ENCODE results near the gene MYOT.

DNA sequence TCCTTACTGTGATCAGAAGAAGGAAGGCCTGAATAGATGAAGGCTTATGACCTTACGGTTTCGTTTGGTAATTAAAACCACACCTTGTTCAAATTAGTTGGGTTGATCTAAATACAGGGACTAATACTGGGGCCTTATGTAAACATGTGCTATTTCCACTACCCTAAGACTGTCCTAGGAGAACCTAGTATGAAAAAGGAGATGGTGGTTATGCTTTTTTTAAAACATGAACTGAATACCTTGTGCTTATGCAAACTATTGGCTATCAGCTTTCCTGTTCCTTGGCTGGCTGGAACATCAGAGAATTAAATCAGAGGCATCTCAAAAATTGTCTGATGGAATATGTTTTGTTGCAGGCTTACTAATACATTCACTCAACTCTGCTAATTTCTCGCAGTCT, 3.9 kb downstream of the MYOT start:
- TF ChIP-seq CTCF (IDR thresholded peaks at IDR 0.05) (no peak), EZH2 (IDR thresholded peaks at IDR 0.05; ENCODE audit: borderline replicate concordance, insufficient read depth, low read depth, low read length, poor library complexity, severe bottlenecking) (no peak)

All from B cell (primary cell).